GM23248 (cell line): ENCODE measurements around the gene UTP18.

ENCODE experiments used
- EZH2 ChIP-seq: fragments of 200-600 bp; sonication (generic); IDR thresholded peaks from 2 replicates; pipeline ENCODE4 v1.6.1; 2018; ENCODE audit warnings: antibody characterized with exemption, mild to moderate bottlenecking; ENCODE audit not compliant: insufficient read depth, poor library complexity, severe bottlenecking
- EZH2phosphoT487 ChIP-seq: fragments of 200-600 bp; sonication (generic); IDR thresholded peaks from 2 replicates; pipeline ENCODE4 v1.6.1; 2018; ENCODE audit warnings: antibody characterized with exemption, moderate library complexity, mild to moderate bottlenecking, low read depth; ENCODE audit not compliant: insufficient read depth

GRCh38 chr17:51228161-51228560 is 32.2 kb upstream of the UTP18 start:
- TF ChIP-seq EZH2phosphoT487 (no peak), EZH2 (no peak)
